Measurements from ENCODE around the gene ACER2. TPM values are rescaled to one million over a fixed set of nuclear protein-coding genes. Genes with fewer than 3 reads are reported as not detected.
"Not testable (repeated sequence)": the region's sequence is repeated elsewhere in the genome, so short reads cannot be mapped to it uniquely, and the experiment has no call there.

ACER2 gene
- total and polyA plus RNA-seq, 12 donors = 0.52 to 8.7 (median 3.6) TPM

DNA sequence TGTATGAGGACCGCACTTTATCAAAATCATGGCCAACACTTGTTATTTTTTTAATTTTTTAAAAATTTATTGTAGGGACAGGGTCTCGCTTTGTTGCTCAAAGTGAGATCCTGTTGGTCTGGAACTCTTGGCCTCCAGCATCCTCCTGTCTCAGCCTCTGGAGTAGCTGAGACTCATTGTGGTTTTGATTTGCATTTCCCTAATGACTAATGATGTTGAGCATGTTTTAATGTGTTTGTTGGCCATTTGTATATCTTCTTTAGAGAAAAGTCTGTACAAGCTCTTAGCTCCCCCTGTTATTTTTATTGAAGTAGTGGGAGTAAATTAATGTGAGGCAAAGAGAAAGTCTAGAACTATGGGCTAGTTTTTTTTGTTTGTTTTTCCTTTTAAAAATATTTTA, 27.2 kb upstream of the ACER2 start:
- Histone ChIP-seq H3K4me3 (no peak overlapping the region), H3K27me3 (no peaks in the 10 kb centered on the region), H3K4me1 (peaks cover 0 to 38% (median 27%) of the 10 kb centered on the region in 9 donors), H3K27ac (no peak overlapping the region), H3K36me3 (peaks cover 0 to 30% (median 20%) of the 10 kb centered on the region in 9 donors), H3K9me3 (no peaks in the 10 kb centered on the region)
- DNase-seq = no peak
- intact Hi-C loops (cut with DNase I) = loop anchor here in 8 of 10 donors (2.0 to 5.0 kb wide), 3 partner anchors 27 to 76 kb away; partner anchors contain the start of gene ACER2 (in 2 of the 8)
- no peak for TF ChIP-seq CTCF (IDR thresholded peaks at IDR 0.05)
- no peak for ATAC-seq
- 95 to 100% methylated on average over 2 of the region's 2 CpGs for WGBS, 2 donors

DNA sequence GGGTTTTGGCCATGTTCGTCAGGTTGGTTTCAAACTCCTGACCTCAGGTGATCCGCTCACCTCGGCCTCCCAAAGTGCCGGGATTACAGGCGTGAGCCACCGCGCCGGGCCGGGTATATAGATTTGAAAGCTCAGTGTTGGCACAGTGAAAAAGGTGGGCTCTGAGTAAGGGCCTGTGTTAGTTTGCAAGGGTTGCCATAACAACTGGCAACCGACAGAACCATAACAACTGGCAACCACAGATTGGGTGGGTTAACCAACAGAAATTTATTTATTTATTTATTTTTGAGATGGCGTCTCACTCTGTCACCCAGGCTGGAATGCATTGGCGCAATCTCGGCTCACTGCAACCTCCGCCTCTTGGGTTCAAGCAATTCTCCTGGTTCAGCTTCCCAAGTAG, 23.6 kb upstream of the ACER2 start:
- H3K27ac ChIP-seq; ATAC-seq; H3K4me3 ChIP-seq; H3K36me3 ChIP-seq; DNase-seq; H3K27me3 ChIP-seq; intact Hi-C loops (cut with DNase I); H3K9me3 ChIP-seq: not testable (repeated sequence)
- 97% methylated on average over 14 of the region's 14 CpGs for WGBS, 2 donors
- peaks cover 0 to 19% (median 4%) of the 10 kb centered on the region in 9 donors for H3K4me1 ChIP-seq

DNA sequence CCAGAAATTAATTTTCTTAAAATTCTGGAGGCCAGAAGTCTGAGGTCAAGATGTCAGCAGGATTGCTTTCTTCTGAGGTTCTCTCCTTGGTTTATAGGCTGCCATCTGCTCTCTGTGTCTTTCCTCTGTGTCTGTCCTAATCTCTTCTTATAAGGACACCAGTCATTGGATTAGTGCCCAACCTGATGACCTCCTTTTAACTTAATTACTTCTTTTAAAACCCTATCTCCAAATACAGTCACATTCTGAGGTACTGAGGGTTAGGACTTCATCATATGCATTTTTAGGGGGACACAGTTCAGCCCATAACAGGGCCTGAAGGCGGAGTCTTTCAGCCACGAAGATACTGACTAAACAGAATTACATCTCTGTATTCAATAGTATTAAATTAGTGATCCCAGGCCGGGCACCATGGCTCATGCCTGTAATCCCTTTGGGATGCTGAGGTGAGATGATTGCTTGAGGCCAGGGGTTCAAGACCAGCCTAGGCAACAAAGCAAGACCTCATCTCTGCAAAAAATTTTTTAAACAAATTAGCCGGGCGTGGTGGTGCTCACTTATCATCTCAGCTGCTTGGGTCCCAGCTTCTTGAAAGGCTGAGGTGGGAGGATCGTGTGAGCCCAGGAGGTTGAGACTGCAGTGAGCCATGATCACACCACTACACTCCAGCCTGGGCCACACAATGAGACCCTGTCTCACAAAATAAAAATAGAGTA, 22.9 kb upstream of the ACER2 start:
- no peak for TF ChIP-seq CTCF (IDR thresholded peaks at IDR 0.05)
- Histone ChIP-seq H3K27ac (peak overlapping the region in 2 of 10 donors; percentile 9 to 28), H3K4me3 (no peak overlapping the region), H3K27me3 (no peaks in the 10 kb centered on the region), H3K36me3 (no peaks in the 10 kb centered on the region), H3K9me3 (no peaks in the 10 kb centered on the region), H3K4me1 (peaks cover 0 to 14% (median 3%) of the 10 kb centered on the region in 9 donors)
- intact Hi-C loops (cut with DNase I) = no loop called here
- DNase-seq = no peak
- no peak for ATAC-seq
- 91 to 92% methylated on average over 6 of the region's 6 CpGs for WGBS, 2 donors

DNA sequence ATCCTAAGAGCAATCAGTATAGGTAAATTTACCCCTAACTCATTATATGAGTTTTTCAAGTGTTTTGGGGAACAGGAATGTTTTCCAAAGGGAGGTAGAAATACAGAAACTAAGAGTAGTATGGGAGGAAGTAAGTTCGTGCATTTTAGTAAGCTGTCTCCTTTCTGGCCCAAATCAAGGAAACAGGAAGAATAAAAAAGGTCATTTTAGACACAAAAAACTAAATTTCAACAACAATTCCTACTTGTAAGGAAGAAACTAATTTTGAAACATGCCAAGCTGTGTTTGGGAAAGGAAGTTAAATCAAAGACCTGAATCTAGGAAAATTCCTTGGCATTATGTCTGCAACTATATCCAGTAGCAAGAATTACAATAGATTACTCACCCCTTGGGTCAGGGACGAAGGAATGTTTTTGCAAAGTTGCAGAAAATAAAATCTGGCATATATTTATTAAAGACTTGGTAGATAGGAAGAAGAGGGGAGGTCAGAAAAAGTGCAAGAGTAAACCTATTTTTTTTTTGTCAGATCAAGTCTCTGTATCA, 22.2 kb upstream of the ACER2 start:
- Histone ChIP-seq H3K9me3 (no peaks in the 10 kb centered on the region), H3K36me3 (no peaks in the 10 kb centered on the region), H3K4me3 (no peak overlapping the region), H3K27me3 (no peaks in the 10 kb centered on the region), H3K27ac (peak overlapping the region in 2 of 10 donors; percentile 9 to 28), H3K4me1 (peaks cover 0 to 11% (median 0%) of the 10 kb centered on the region in 9 donors)
- 47 to 58% methylated on average over 2 of the region's 2 CpGs for WGBS, 2 donors
- intact Hi-C loops (cut with DNase I) = no loop called here
- DNase-seq (no peak), ATAC-seq (peak in 1 of 8 donors; percentile 33)
- no peak for TF ChIP-seq CTCF (IDR thresholded peaks at IDR 0.05)

DNA sequence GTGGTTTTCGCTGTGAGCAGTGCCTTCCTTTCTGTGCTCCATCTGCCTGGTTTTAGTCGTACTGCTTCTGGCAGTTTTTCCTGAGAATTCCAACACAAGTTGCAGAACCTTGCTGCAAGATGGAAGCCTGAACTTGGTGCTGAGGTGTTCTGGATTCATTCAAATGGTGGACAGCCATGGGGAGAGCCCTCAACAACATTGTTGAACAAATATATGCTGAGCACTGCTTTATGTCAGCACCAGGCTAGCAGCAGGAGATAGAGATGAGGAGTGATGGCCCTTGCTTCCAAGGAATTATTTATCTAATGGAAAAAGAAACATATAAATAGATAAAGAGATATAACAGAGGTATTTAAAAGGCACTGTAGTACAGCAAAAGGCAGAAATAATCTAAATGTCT, 21.5 kb upstream of the ACER2 start:
- no peak overlapping the region for H3K4me3 ChIP-seq
- no peak for TF ChIP-seq CTCF (IDR thresholded peaks at IDR 0.05)
- no peaks in the 10 kb centered on the region for H3K36me3 ChIP-seq
- no peaks in the 10 kb centered on the region for H3K9me3 ChIP-seq
- H3K4me1 ChIP-seq = peaks cover 0 to 11% (median 0%) of the 10 kb centered on the region in 9 donors
- DNase-seq (no peak), ATAC-seq (no peak)
- H3K27ac ChIP-seq = no peak overlapping the region
- 62 to 68% methylated on average over 2 of the region's 2 CpGs for WGBS, 2 donors
- intact Hi-C loops (cut with DNase I) = no loop called here
- no peaks in the 10 kb centered on the region for H3K27me3 ChIP-seq

DNA sequence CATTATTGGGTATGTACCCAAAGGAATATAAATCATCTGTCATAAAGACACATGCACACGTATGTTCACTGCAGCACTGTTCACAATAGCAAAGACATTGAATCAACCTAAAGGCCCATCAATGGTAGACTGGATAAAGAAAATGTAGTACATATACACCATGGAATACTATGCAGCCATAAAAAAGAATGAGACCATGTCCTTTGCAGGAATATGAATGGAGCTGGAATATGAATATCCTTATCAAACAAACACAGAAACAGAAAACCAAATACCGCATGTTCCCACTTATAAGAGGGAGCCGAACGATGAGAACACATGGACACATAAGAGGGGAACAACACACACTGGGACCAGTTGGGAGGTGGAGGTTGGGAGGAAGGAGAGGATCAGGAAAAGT, 19.3 kb upstream of the ACER2 start:
- intact Hi-C loops (cut with DNase I); H3K4me3 ChIP-seq; H3K27me3 ChIP-seq; DNase-seq; H3K27ac ChIP-seq; ATAC-seq; H3K9me3 ChIP-seq; H3K36me3 ChIP-seq: not testable (repeated sequence)
- H3K4me1 ChIP-seq = peaks cover 0 to 11% (median 0%) of the 10 kb centered on the region in 9 donors
- WGBS, 2 donors = 95 to 96% methylated on average over 4 of the region's 4 CpGs
